GM18498 (cell line): Measurements from ENCODE around the gene SIAH3.

Experiments
- ATAC-seq: cut with Tn5 transposase; IDR thresholded peaks from one replicate; pipeline ENCODE4 v1.9.1; 2021; ENCODE audit warnings: mild to moderate bottlenecking, moderate library complexity; ENCODE audit not compliant: unreplicated experiment

SIAH3 gene

DNA sequence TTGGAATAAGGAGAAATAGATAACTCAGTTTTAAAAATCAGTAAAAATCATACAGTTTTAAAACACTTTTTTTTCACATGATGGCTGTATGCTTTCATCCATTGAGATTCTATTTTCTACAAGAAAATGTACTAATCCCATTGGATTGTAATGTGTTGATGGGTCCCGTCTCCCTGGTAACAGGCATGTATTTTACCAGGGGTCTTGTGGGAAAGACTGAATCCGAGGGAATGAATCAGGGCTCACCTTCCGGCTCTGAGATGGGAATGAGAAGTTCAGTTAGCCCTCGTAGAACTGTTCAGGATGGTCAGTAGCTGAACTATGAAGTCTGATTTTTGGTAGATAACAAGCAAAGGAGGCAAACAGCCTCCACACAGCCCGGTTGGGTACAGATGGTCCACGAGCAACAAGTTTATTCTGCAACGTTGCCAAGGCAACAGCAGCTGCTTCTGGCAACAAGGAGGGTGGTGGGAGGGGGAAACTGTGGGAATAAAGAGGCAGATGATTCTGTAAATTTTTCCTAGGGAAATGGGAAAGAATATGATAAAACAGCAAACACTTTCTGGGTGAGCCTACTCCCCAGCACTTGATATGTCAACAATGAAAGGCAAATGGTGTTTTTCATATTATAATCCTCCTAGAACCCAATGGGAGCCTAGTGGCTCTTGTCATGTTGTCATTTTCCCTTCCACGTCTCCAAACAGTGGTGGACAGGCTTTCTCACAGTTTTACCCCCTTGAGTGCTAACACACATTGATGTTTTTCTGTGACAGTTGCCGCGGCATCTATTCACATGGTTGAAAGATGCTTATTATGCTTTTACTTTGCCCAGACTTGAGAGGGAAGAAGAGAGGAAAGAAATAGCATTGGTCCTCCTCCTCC, 12.4 kb upstream of the SIAH3 start:
- ATAC-seq: no peak

GRCh38 chr13:45861322-45861721, 9.8 kb upstream of the SIAH3 start:
- ATAC-seq: no peak

GRCh38 chr13:45860240-45860639, 8.7 kb upstream of the SIAH3 start:
- ATAC-seq: no peak

DNA sequence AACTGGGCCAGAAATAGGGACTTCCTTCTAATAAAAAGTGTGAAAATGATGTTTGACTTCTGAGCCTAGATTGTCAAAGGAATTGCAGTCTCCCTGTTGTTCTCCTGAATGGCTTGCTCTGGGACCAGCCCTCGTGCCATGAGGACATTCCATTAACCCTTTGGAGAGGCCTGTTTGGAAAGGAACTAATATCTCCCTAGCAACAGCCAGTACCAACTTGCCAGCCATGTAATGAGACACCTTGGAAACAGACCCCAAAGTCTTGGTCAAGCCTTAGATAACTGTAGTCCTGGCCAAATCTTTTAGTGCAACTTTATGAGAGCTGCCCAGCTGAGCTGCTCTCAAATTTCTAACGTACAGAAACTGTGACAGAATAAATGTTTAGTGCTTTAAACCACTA, 8.2 kb upstream of the SIAH3 start:
- ATAC-seq: no peak

- no peak for ATAC-seq
Measured at GRCh38 chr13:45852494-45852893, 941 bp upstream of the SIAH3 start.

DNA sequence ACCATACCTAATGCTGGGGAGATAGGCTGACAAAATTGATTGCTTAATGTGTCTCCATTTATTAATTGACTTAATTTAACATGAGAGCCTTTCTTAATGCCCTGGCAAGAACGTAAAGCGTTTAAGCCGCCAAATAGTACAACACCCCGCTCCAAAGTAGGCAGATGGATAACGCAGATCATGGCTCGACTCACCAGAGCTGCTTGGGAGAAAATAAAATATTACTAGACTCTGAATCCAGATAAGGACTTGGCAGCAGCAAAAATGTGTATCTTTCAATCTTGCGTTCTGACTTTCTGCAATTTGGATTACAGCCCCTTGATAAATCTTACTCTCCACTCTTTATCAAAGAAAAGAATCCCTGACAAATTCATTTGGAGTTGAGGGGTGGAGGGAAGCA, 403 bp upstream of the SIAH3 start:
- ATAC-seq: no peak

GRCh38 chr13:45850027-45850613, 1.4 kb downstream of the SIAH3 start:
- no peak for ATAC-seq

GRCh38 chr13:45849408-45849807, 2.1 kb downstream of the SIAH3 start:
- ATAC-seq: no peak

DNA sequence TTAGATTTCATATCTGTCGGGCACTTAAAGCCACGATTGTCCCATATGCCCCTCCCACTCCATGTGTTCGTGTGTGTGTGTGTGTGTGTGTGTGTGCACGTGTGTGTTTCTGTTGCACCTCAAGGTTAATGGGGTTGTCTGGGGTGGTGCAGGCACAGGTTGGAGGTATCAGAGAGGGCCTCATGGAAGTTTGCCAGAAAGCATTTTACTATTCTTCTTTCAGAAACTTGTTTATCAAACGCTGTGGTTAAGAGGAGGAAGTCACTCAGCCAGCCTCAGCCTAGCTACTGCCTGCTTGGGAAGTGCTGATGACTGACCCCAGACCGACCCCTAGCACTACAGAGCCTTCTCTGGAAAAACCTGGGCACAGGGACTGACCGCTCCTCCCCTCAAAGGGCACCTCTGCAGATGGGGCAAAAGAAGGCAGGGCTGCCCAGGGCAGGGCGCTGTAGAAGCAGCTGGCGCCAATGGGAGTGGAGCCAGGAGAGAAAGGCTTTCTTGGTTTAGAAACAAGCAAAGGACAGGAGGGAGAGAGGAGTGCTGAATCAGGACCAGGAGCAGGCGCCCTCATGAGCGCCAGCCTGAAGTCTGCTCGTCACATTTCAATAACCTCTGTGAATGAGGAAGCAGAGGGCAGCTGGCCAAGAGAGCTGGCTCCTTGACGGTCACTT, 3.9 kb downstream of the SIAH3 start:
- no peak for ATAC-seq

DNA sequence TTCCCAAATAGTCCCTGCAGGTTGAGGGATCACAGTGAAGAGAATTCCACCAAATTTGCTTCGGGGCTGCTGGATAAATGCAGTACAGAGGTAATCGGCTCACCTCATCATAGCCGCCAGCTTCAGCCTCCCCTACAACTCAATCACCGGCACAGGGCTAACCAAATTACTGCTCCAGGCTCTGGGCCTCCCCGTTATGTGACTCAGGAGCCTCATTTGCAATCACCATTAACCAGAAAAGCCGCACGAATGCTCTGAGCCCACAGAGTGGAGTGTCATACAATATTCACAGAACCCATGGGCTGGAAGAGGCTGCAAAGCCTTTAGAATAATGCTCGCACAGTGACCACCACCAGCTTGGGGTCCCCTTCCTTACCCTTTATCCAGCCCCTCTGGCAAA, 4.9 kb downstream of the SIAH3 start:
- no peak for ATAC-seq

GRCh38 chr13:45838171-45838745, 13.3 kb downstream of the SIAH3 start:
- no peak for ATAC-seq

DNA sequence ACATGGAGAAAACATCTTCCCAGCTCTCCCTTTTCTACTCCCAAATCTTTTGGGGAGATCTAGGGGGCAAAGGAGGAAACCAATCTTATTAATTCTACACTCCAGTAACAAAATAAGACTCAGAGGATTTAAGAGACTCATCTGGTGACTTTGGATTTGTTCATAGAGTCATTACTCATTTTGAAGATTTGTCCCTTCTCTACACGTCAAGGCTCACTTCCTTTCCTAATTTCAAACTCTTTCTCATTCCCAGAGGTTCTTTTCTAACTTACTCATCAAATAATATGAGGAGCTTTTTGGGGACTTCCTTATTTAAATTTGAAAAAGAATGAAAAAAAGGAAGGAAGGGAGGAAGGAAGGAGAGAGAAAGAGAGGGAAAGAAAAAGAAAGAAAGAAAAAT, 14.4 kb downstream of the SIAH3 start:
- no peak for ATAC-seq

DNA sequence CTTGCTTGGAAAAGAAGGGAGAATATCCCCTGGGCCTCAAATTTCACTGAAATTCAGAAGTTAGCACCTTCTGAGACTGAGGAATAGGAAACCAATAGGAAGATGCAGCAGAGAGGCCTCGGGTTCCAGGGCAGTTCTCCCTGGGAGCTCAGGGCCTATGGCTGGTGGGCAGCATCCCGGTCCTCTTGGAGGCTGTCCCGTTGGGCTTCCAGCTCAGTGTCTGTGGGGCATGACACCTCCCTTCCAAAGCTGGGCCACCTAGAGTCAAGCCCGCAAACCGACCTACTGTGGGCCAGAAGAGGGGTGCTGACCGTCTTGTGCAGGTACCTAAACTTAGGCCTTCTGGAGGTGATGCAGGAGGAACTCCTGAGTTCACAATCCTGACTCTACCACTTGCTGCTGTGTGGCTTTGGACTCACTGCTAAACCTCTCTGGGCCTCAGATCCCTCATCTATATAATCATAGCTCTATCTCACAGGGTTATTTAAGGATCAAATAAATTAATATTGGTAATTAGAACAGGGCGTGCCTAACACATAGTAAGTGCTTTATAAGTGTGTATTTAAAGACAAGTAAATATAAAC, 17.1 kb downstream of the SIAH3 start:
- ATAC-seq: no peak

- no peak for ATAC-seq
Measured at GRCh38 chr13:45833663-45834375, 17.7 kb downstream of the SIAH3 start.

- no peak for ATAC-seq
Measured at GRCh38 chr13:45833242-45833641, 18.3 kb downstream of the SIAH3 start.

GRCh38 chr13:45831851-45832250, 19.7 kb downstream of the SIAH3 start:
- ATAC-seq: no peak

DNA sequence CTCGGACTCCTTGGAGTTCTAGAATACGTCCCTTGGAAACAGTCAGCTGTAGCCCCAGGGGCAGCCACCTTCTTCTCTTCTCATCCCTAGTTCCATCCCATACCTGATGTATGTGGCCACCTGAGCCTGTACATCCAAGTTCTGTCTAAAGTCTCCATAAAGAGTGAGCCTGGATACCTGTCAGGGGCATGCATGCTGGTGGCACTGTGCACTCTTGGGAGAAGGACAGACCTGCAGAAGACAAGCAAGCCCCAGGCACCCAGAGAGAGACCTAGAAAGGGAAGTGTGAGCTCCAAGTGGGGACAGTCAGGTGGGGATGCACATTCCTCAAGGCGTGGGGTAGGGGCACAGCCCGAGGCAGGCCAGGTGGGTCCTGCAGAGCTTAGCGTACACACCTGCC, 21.4 kb downstream of the SIAH3 start:
- no peak for ATAC-seq

- no peak for ATAC-seq
Measured at GRCh38 chr13:45828256-45828968, 23.1 kb downstream of the SIAH3 start.

DNA sequence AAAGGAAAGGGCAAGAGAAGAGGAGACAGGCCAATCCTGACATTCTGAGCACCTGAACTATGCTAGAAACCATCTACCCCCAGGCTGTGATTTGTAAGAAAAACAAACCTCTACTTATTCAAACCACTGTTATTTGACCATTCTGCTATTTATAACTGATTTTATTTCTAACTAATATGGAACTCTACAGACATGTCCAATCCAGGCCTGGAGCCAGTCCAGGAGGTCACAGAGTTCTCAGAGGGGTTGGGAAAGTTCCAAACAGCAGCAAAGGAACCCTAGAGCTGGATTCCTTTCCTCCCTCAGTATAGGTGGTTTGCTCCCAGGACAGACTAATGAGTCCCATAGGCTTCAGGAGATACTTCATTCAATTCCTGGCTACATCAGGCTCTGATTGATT, 24.2 kb downstream of the SIAH3 start:
- no peak for ATAC-seq

DNA sequence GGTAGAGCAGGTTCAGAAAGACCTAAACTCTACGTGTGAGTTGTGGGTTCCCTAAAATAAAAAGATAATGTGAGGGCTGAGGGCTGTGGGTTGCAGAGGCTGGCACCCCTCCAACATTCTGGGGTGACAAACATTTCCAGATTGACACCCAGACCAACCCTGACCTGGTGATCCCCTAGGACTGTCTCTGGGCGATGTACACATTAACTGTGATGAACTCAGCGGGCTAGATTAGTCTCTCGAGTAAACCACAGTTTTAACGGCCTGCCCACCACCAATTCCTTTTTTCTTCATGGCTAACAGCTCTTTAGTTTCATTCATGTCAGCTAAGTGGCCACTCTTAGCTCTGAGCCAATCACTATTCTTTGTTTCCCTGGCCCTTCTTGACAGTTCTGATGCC, 24.8 kb downstream of the SIAH3 start:
- ATAC-seq: peak; percentile 79
